Breast epithelium (tissue), 3 donors: ENCODE measurements around the gene MICU2.

ENCODE experiments used
- CTCF ChIP-seq, 3 donors: fragments of 450-650 bp; IDR thresholded peaks; one replicate each; pipeline ENCODE4 v1.5.1; 2016 to 2017; ENCODE audit warnings: antibody characterized with exemption in 3 of 3, mild to moderate bottlenecking in 3 of 3, moderate library complexity in 3 of 3
- POLR2A ChIP-seq: fragments of 450-650 bp; IDR thresholded peaks from one replicate; pipeline ENCODE4 v1.6.1; 2016; ENCODE audit warnings: antibody characterized with exemption, mild to moderate bottlenecking, moderate library complexity
- POLR2AphosphoS5 ChIP-seq, 3 donors: sonication (generic); formaldehyde crosslinking; IDR thresholded peaks; one replicate each; pipeline ENCODE4 v1.6.1; 2017; ENCODE audit warnings: antibody characterized with exemption in 3 of 3

- TF ChIP-seq CTCF (IDR thresholded peaks at IDR 0.05) (no peak), POLR2A (no peak), POLR2AphosphoS5 (IDR thresholded peaks at IDR 0.05) (no peak)
These were observed 23.2 kb downstream of the MICU2 start for GRCh38 chr13:21580736-21581135.
